ENCODE measurements around the gene PTBP2. TPM values are rescaled to one million over a fixed set of nuclear protein-coding genes. Genes with fewer than 3 reads are reported as not detected.
A peak's percentile ranks its signal among the peaks of the same experiment; 100 is the strongest.

The PTBP2 gene, protein sequence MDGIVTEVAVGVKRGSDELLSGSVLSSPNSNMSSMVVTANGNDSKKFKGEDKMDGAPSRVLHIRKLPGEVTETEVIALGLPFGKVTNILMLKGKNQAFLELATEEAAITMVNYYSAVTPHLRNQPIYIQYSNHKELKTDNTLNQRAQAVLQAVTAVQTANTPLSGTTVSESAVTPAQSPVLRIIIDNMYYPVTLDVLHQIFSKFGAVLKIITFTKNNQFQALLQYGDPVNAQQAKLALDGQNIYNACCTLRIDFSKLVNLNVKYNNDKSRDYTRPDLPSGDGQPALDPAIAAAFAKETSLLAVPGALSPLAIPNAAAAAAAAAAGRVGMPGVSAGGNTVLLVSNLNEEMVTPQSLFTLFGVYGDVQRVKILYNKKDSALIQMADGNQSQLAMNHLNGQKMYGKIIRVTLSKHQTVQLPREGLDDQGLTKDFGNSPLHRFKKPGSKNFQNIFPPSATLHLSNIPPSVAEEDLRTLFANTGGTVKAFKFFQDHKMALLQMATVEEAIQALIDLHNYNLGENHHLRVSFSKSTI
- polyA plus RNA-seq (2013): 12.4 and 13.0 TPM in 2 replicates

DNA sequence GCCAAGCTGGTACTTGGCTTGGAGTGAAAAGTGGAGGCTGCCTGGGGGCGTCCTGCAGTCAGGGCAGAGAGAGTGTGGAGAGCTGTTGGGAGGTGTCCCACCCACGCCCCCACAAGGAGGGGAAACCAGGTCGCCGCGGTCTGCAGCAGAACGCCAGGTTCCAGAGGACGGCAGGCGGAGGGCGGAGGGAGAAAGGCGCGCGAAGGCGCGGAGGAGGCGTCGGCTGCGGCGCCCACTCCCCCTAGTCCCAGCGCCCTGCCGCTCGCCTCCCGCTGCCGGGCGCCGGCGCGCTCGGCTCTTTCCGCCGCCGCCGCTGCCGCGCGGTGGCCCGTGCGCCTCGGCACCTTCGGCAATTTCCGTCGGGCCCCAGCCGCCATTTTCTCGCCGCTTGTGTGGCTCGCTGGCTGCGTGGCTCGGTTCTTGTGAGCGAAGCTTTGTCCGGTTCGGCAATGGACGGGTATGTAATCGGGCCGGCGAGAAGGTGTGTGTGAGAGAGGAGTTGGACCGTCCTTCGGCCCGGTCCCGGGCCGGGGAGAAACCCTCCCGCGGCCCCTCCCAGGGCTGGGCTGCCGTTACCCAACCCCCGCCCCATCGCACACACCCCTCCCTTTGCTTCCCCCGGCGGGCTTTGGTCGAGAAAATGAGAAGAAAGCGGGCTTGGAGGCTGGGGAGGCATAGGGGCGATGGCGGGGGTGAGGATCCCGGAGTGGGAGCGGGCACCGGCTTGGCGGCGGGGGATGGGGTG, at the start of gene PTBP2:
PTBP2 (plus strand) TSS at position 369 of the 745 bp plus-strand sequence; CDS start at position 450, 81 bp downstream.
- Histone ChIP-seq H3K9ac (ENCODE audit: low read length) (peak within 1 kb of the TSS; percentile 89), H3K4ac (ENCODE audit: low read depth, low read length) (peak within 1 kb of the TSS; percentile 98), H4K8ac (ENCODE audit: low read depth, low read length) (peak within 1 kb of the TSS; percentile 94), H3K36me3 (ENCODE audit: control insufficient read depth in 1 of 2, insufficient read depth in 2 of 2, low read length in 2 of 2) (peaks cover 4 to 12% of the 10 kb centered on the region in 2 experiments), H3K4me2 (ENCODE audit: low read length) (peak within 1 kb of the TSS; percentile 55), H2BK120ac (ENCODE audit: insufficient read depth, low read length, poor library complexity) (peak within 1 kb of the TSS; percentile 92), H3K14ac (ENCODE audit: low read length) (peak within 1 kb of the TSS; percentile 96), H3K27me3 (ENCODE audit: insufficient read depth, low read length) (no peaks in the 10 kb centered on the region), H4K12ac (ENCODE audit: low read depth, low read length) (peak within 1 kb of the TSS; percentile 95), H3K23ac (ENCODE audit: low read length) (no peak within 1 kb of the TSS), H3K79me1 (ENCODE audit: low read length) (peaks cover 13% of the 10 kb centered on the region), H4K91ac (ENCODE audit: low read depth, low read length) (peak within 1 kb of the TSS; percentile 96), H2AK5ac (ENCODE audit: low read length) (peak within 1 kb of the TSS; percentile 85), H3K18ac (ENCODE audit: low read length) (peak within 1 kb of the TSS; percentile 98), H3K4me1 (ENCODE audit: control insufficient read depth in 1 of 2, insufficient read depth in 2 of 2, low read length in 2 of 2) (no peaks in the 10 kb centered on the region), H2BK12ac (ENCODE audit: low read length) (no peak within 1 kb of the TSS), H2AFZ (ENCODE audit: insufficient read depth, low read length, poor library complexity) (peak within 1 kb of the TSS; percentile 80), H3K9me3 (ENCODE audit: insufficient read depth, low read depth, low read length) (no peaks in the 10 kb centered on the region), H3K79me2 (ENCODE audit: control insufficient read depth, insufficient read depth, low read length, poor library complexity) (peaks cover 11% of the 10 kb centered on the region), H2BK5ac (ENCODE audit: low read depth, low read length, poor library complexity) (peak within 1 kb of the TSS; percentile 93), H3K27ac (ENCODE audit: low read depth, low read length) (peak within 1 kb of the TSS; percentile 90), H3K4me3 (ENCODE audit: low read depth, low read length) (peak within 1 kb of the TSS; percentile 85)
- peak; percentile 83 to 95 for DNase-seq
- WGBS (ENCODE audit: extremely low coverage, insufficient coverage, insufficient read length): no CpG with 5 or more reads among the region's 75 CpGs

DNA sequence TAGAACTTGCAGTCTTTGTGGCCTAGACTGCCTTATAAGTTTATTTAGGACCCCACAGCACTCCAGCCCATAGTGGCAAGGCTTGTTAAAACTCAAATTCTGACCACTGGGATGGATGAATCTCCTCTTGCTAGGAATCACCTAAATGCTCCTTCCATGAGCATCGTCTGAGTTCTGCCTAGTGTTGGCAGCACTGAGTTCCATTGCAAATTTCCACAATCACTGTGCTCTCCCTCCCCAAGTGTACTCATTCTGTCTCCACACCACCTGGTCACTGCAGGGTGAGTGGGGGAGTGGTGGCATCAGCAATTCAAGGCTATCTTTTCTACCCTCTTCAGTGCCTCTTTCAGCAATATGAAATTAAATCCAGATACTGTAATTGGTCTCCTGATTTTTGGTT, 46.7 kb upstream of the PTBP2 start:
- no CpG with 5 or more reads among the region's 1 CpG for WGBS (ENCODE audit: extremely low coverage, insufficient coverage, insufficient read length)

DNA sequence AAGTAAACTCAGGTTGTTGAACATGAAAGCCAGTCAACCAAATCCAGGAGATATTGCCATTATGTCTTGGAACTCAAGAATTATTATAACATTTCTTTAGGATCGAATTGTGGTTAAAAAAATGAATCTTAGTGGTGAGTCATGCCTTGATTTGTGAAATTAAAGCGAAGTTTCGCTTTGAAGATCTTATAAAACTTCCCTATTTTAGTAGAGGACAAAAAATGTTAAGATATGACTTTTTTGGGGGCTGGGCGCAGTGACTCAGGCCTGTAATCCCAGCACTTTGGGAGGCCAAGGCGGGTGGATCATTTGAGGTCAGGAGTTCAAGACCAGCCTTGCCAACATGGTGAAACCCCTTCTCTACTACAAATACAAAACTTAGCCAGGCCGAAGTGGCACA, 39.5 kb upstream of the PTBP2 start:
- Histone ChIP-seq H3K27ac (ENCODE audit: low read depth, low read length) (no peak overlapping the region), H3K4ac (ENCODE audit: low read depth, low read length) (no peak overlapping the region), H3K4me1 (ENCODE audit: control insufficient read depth in 1 of 2, insufficient read depth in 2 of 2, low read length in 2 of 2) (no peaks in the 10 kb centered on the region), H2AK5ac (ENCODE audit: low read length) (no peak overlapping the region), H3K4me3 (ENCODE audit: low read depth, low read length) (no peak overlapping the region), H2AFZ (ENCODE audit: insufficient read depth, low read length, poor library complexity) (no peak overlapping the region), H3K4me2 (ENCODE audit: low read length) (no peak overlapping the region), H3K18ac (ENCODE audit: low read length) (no peak overlapping the region), H3K36me3 (ENCODE audit: control insufficient read depth in 1 of 2, insufficient read depth in 2 of 2, low read length in 2 of 2) (no peaks in the 10 kb centered on the region), H3K9me3 (ENCODE audit: insufficient read depth, low read depth, low read length) (no peaks in the 10 kb centered on the region), H4K8ac (ENCODE audit: low read depth, low read length) (no peak overlapping the region), H2BK120ac (ENCODE audit: insufficient read depth, low read length, poor library complexity) (no peak overlapping the region), H2BK12ac (ENCODE audit: low read length) (no peak overlapping the region), H3K23ac (ENCODE audit: low read length) (no peak overlapping the region), H3K79me2 (ENCODE audit: control insufficient read depth, insufficient read depth, low read length, poor library complexity) (no peaks in the 10 kb centered on the region), H4K12ac (ENCODE audit: low read depth, low read length) (no peak overlapping the region), H3K14ac (ENCODE audit: low read length) (no peak overlapping the region), H3K79me1 (ENCODE audit: low read length) (no peaks in the 10 kb centered on the region), H4K91ac (ENCODE audit: low read depth, low read length) (no peak overlapping the region), H2BK5ac (ENCODE audit: low read depth, low read length, poor library complexity) (no peak overlapping the region), H3K27me3 (ENCODE audit: insufficient read depth, low read length) (no peaks in the 10 kb centered on the region), H3K9ac (ENCODE audit: low read length) (no peak overlapping the region)
- WGBS (ENCODE audit: extremely low coverage, insufficient coverage, insufficient read length): no CpG with 5 or more reads among the region's 6 CpGs
- DNase-seq: no peak

More for the DNA sequence above, 46.7 kb upstream of the PTBP2 start:
- Histone ChIP-seq H3K36me3 (ENCODE audit: control insufficient read depth in 1 of 2, insufficient read depth in 2 of 2, low read length in 2 of 2) (no peaks in the 10 kb centered on the region), H2AFZ (ENCODE audit: insufficient read depth, low read length, poor library complexity) (no peak overlapping the region), H4K12ac (ENCODE audit: low read depth, low read length) (no peak overlapping the region), H3K9ac (ENCODE audit: low read length) (no peak overlapping the region), H3K27me3 (ENCODE audit: insufficient read depth, low read length) (no peaks in the 10 kb centered on the region), H4K8ac (ENCODE audit: low read depth, low read length) (no peak overlapping the region), H2BK12ac (ENCODE audit: low read length) (no peak overlapping the region), H3K4me1 (ENCODE audit: control insufficient read depth in 1 of 2, insufficient read depth in 2 of 2, low read length in 2 of 2) (no peaks in the 10 kb centered on the region), H3K79me1 (ENCODE audit: low read length) (no peaks in the 10 kb centered on the region), H3K23ac (ENCODE audit: low read length) (no peak overlapping the region), H3K4ac (ENCODE audit: low read depth, low read length) (no peak overlapping the region), H4K91ac (ENCODE audit: low read depth, low read length) (no peak overlapping the region), H2AK5ac (ENCODE audit: low read length) (no peak overlapping the region), H3K9me3 (ENCODE audit: insufficient read depth, low read depth, low read length) (no peaks in the 10 kb centered on the region), H3K14ac (ENCODE audit: low read length) (no peak overlapping the region), H3K79me2 (ENCODE audit: control insufficient read depth, insufficient read depth, low read length, poor library complexity) (no peaks in the 10 kb centered on the region), H3K4me3 (ENCODE audit: low read depth, low read length) (no peak overlapping the region), H2BK5ac (ENCODE audit: low read depth, low read length, poor library complexity) (no peak overlapping the region), H3K4me2 (ENCODE audit: low read length) (no peak overlapping the region), H2BK120ac (ENCODE audit: insufficient read depth, low read length, poor library complexity) (no peak overlapping the region), H3K18ac (ENCODE audit: low read length) (no peak overlapping the region), H3K27ac (ENCODE audit: low read depth, low read length) (no peak overlapping the region)
- DNase-seq: no peak

DNA sequence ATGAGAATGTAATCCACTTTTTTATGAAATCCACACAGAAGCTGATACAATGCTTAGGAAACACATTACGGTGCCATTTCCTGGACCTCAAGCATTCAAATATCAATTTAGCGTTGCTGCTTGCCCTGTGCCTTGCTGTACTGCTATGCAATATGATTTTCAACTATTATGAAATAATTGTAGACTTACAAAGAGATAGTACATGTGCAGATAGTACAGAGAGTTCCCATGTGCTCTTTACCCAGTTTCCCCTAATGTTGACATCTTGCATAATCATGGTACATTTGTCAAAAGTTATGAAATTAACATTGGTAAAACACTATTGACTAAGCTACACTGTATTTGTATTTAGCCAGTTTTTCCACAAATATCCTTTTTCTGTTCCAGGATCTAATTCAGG, 37.7 kb upstream of the PTBP2 start:
- no peak overlapping the region for H2BK5ac ChIP-seq (ENCODE audit: low read depth, low read length, poor library complexity)
- H2AK5ac ChIP-seq (ENCODE audit: low read length): no peak overlapping the region
- no peak for DNase-seq
- no peaks in the 10 kb centered on the region for H3K27me3 ChIP-seq (ENCODE audit: insufficient read depth, low read length)
- H4K91ac ChIP-seq (ENCODE audit: low read depth, low read length): no peak overlapping the region
- H3K79me1 ChIP-seq (ENCODE audit: low read length): no peaks in the 10 kb centered on the region
- no peak overlapping the region for H3K23ac ChIP-seq (ENCODE audit: low read length)
- no peak overlapping the region for H3K27ac ChIP-seq (ENCODE audit: low read depth, low read length)
- no peaks in the 10 kb centered on the region for H3K79me2 ChIP-seq (ENCODE audit: control insufficient read depth, insufficient read depth, low read length, poor library complexity)
- no CpG with 5 or more reads among the region's 2 CpGs for WGBS (ENCODE audit: extremely low coverage, insufficient coverage, insufficient read length)
- H2BK12ac ChIP-seq (ENCODE audit: low read length): no peak overlapping the region
- no peaks in the 10 kb centered on the region for H3K9me3 ChIP-seq (ENCODE audit: insufficient read depth, low read depth, low read length)
- H3K14ac ChIP-seq (ENCODE audit: low read length): no peak overlapping the region
- H2BK120ac ChIP-seq (ENCODE audit: insufficient read depth, low read length, poor library complexity): no peak overlapping the region
- no peak overlapping the region for H3K4me2 ChIP-seq (ENCODE audit: low read length)
- H2AFZ ChIP-seq (ENCODE audit: insufficient read depth, low read length, poor library complexity): no peak overlapping the region
- no peaks in the 10 kb centered on the region for H3K4me1 ChIP-seq (ENCODE audit: control insufficient read depth in 1 of 2, insufficient read depth in 2 of 2, low read length in 2 of 2)
- no peak overlapping the region for H4K8ac ChIP-seq (ENCODE audit: low read depth, low read length)
- no peak overlapping the region for H3K4me3 ChIP-seq (ENCODE audit: low read depth, low read length)
- no peak overlapping the region for H3K9ac ChIP-seq (ENCODE audit: low read length)
- H3K36me3 ChIP-seq (ENCODE audit: control insufficient read depth in 1 of 2, insufficient read depth in 2 of 2, low read length in 2 of 2): no peaks in the 10 kb centered on the region
- H3K4ac ChIP-seq (ENCODE audit: low read depth, low read length): no peak overlapping the region
- no peak overlapping the region for H4K12ac ChIP-seq (ENCODE audit: low read depth, low read length)
- no peak overlapping the region for H3K18ac ChIP-seq (ENCODE audit: low read length)

Measured in trophoblast cell (in vitro differentiated cells and primary cell).